ENCODE data around the gene SPANXD. TPM values are rescaled to one million over a fixed set of nuclear protein-coding genes. Genes with fewer than 3 reads are reported as not detected.
"Not testable (repeated sequence)": the region's sequence is repeated elsewhere in the genome, so short reads cannot be mapped to it uniquely, and the experiment has no call there.

The SPANXD gene, protein sequence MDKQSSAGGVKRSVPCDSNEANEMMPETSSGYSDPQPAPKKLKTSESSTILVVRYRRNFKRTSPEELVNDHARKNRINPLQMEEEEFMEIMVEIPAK
- not detected for polyA plus RNA-seq (ENCODE audit: insufficient read length)

DNA sequence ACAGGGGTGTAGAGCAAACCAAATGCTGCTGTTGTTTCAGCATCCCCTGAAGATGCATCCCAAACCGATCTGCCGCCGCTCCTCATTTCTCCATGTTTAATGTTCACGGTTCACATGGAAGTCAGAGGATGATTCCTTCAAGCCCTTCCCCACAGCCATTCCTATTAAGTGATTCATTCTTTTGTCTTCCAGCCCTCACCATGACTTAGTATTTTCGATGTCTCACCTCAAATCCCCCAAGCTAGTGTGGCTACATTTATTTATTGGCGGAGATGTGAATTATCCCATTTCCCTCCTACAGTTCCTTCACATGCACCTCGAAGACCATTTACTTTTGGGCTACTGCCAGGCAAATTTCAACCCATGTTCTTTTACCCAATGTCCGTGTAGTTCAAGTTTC is at the start of gene SPANXD:
SPANXD (minus strand) TSS at position 101 of the 400 bp plus-strand sequence. CDS start 334 bp downstream, outside the sequence.
- not testable (repeated sequence) for DNase-seq (ENCODE audit: low read depth)

DNA sequence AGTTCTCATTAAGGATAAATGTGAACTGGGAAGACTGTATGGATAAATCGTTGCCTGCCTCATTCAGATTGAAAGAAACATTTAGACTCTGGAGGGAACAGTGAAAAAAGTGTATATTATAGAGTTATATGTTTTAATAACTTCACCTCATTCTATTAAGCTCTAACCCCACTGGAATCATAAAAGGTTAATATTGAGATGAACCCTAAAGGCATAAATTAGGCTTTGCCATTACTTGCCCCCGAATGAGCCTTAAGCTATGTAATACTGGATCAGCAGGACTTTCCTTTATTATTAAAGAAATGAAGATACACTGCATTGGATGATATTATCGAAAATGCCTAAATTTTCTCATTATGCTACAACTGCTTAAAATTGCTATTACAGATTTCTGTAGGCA is 44.1 kb upstream of the SPANXD start:
- DNase-seq (ENCODE audit: low read depth) = no peak

DNA sequence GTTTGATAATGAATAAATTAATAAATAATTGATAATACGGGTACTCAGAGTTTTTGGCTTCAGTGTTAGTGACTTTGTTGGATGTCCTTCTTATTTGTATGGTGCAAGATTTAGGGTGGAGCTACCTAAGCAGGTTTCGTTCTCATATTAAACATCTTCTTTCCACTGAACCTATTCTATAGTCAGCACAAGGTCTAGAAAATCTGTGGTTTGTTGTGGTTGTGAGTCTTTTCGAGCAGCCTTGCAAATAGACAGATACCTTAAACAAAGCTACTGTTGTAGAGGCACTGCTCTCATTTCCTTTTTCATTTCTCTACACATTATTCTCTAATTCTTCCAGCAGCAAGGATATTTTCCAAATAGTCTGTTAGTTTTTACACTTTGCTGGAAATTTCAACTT is 38.1 kb upstream of the SPANXD start:
- DNase-seq (ENCODE audit: low read depth) = no peak

DNA sequence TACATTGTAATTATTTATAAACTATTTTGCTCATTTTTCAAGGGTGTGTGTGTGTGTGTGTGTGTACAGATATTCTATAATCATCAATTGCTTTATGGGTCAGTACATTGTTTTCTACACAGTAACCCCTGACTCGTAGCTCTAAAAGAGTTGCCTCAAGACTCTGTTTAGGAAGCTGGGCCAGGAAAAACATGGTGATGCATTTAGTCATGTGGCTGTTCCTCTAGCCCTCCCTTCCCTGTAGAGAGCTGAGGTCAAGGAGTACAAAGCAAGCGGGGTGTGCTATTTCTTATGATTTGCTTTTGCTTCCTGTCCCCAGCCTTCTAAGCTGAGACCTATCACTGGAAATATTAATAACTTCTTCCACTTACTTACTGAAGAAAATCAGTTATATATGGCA is 34.8 kb upstream of the SPANXD start:
- no peak for DNase-seq (ENCODE audit: low read depth)

DNA sequence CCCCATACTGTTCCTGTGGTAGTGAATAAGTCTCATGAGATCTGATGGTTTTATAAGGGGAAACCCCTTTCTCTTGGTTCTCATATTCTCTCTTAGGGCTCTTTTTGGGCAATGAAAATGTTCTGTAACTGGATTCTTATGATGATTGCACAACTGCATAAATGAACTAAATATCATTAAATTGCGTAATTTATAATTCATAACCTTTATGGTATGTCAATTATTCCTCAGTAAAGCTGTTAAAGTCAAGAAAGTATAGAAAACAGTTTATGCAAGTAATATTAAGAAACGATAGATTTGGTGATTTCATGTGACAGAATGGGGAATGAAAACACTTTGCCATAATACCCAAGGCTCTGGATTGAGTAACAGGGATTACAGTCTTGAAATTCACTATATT is 33.5 kb upstream of the SPANXD start:
- DNase-seq (ENCODE audit: low read depth) = no peak

DNA sequence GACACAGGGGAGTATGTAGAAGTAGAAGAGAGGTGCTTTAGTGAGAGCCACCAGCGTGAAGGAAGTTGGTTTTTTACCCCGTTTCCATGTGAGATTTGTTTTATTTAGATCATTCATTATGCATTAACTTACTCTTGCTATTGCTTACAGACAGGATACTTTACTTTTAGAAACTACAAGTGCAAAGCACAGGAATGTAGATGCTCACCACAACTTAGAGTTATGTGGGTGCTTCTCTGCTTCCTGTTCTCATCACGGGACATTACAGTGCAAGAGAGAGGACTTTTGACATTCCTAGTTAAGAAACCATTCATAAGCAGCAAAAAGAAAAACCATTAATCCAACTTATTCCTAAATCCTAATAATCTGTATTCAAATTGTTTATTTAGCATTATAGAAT is 25.6 kb upstream of the SPANXD start:
- no peak for DNase-seq (ENCODE audit: low read depth)

DNA sequence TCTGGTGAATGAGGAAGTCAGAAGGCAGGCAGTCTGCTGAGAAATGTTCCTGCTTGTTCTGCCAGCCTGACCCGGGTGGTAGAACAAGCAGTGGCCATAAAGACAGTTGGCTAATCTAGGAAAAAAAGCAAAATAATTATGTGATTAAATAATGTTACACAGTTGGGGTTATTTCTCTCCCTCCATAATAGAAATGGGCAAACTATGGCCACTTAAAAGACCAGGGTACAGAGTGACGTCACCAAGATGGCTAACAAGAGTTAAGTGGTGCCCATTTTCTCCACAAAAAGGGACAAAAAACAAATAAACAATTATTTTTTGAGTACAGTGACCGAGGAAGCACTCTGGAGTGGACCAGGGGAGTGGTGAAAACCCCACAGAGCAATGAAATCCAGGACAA is 16.1 kb upstream of the SPANXD start:
- no peak for DNase-seq (ENCODE audit: low read depth)

DNA sequence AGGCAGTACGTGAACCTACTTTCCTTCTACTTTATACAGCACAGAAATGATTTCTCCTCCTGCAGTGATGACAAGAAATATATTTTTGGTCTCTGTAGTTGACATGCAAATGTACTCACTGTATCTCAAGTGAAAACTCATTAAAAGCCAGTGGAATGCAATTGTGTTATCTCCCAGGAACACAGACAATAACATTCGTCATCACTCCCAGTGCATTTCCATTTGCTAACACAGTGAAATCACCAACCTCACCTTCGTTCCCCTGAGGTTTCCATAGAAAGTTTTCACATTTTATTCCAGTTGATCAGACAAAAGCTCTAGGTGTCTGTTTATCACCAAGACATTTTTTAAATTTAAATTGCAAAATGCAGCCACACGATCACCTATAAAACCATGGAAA is 2.5 kb upstream of the SPANXD start:
- no peak for DNase-seq (ENCODE audit: low read depth)

DNA sequence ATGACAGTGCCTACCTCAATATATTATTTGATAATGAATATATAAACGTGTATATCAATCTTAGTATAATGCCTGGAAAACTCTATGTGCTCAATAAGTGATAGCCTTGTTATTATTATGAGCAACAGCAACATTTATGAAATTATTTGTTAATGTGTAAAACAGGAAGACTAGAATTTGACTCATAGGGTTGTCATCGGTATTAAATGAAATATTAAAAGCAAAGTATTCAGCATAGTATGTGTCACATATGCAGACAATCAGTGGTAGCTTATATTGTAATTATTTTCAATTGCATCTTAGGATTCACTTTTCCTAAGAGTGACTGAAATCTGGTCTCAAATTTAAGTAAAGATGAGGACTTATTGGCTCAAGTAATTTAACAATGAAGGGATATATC is 24.6 kb downstream of the SPANXD start:
- DNase-seq (ENCODE audit: low read depth) = no peak

DNA sequence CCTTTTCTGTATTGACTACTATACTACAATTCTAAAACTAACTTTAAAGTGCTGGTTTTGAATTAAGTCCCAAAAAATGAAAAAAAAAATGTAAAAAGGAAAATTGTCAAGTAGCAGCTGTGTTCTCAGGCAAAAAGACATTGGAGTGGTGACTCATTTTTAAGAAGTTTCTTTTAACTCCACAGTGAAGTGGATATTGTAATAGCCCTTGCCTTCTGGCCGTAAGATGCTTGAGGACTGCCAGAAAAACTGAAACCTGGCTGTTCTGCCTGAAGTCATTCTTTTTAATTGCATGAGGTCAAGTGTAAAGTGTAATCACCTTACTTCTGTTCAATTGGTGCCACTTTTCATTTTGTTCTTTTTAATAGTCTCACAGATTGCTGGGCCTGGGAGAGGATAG is 28.9 kb downstream of the SPANXD start:
- no peak for DNase-seq (ENCODE audit: low read depth)

DNA sequence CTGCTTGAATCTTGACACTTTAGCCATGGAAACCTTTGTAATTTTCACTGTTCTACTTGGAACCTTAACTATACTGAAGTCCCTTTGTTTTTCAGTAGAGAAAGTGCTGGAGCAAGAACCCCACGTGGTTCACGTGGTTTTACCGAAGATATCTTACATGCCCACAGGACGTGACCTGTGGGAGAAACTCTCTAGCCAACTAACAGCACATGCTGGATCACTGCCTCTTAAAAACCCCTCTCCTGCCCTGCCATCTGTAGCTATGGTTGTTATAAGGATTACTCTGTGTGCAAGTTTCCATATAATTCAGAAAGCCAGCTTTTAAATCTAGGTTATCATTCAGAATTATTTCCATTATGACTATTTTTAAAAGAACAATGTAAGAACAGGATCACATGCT is 30.2 kb downstream of the SPANXD start:
- no peak for DNase-seq (ENCODE audit: low read depth)

DNA sequence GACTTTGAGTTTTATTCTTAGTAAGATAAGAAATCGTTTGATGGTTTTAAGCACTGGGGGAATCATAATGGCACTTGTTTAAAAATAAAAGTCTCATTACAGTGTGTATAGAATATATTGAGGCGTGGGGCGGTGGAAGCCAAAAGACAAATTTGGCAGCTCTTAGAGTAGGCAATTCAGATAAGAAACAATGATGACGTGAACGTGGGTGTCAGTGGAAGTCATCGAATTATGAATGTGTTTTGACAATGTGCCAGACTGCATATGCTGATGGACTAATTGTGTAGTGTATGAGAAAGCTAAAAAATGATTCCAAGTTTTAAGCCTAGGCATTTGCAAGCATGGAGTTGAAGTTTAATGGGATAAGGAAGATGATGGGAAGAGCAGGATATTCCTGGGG is 35.8 kb downstream of the SPANXD start:
- no peak for DNase-seq (ENCODE audit: low read depth)

DNA sequence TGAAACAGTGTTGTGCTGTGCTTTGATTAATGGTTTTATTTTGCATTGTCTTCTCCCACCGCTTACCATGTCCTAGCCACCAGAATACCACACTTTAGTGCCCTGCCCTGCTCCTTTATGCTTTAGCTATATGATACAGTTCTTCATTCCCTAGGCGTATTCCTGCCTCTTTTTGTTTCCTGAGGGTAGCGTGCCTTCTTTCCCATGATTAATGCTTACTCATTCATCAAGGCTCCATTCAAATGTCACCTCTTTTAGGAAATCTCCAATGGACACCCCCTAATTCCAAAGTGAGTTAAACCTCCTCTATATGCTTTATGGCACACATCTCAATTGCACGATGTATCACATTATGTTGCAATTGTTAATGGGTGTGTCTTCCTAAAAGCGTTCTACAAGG is 46.3 kb downstream of the SPANXD start:
- DNase-seq (ENCODE audit: low read depth) = no peak

Other genes with a start within 250 kb of the SPANXD start
- gene SPANXA1, start 114.0 kb downstream of the SPANXD start, polyA plus RNA-seq (ENCODE audit: insufficient read length) = not detected
- not detected for gene SPANXA2, start 109.0 kb downstream of the SPANXD start, polyA plus RNA-seq (ENCODE audit: insufficient read length)
- gene MAGEC3, start 139.6 kb upstream of the SPANXD start, polyA plus RNA-seq (ENCODE audit: insufficient read length) = 0.53 TPM
- not detected for gene MAGEC1, start 205.2 kb upstream of the SPANXD start, polyA plus RNA-seq (ENCODE audit: insufficient read length)

All from forelimb muscle (tissue), 1 donor.